GM21528 (cell line): ENCODE results near the gene DPP3.
"Not testable (repeated sequence)": the region's sequence is repeated elsewhere in the genome, so short reads cannot be mapped to it uniquely, and the experiment has no call there.

ENCODE experiments used
- ATAC-seq: cut with Tn5 transposase; IDR thresholded peaks from one replicate; pipeline ENCODE4 v1.9.1; 2021; ENCODE audit warnings: mild to moderate bottlenecking, moderate library complexity; ENCODE audit not compliant: unreplicated experiment, low FRiP score

Gene DPP3

GRCh38 chr11:66480117-66480938 lies at the start of gene DPP3:
Gene DPP3, plus strand, starts transcription at chr11:66480434. Its CDS starts 1,767 bp downstream, at chr11:66482201.
- peak; percentile 74 for ATAC-seq

- not testable (repeated sequence) for ATAC-seq
Observed at GRCh38 chr11:66431287-66431686, 48.9 kb upstream of the DPP3 start.

GRCh38 chr11:66431871-66432329 lies 48.3 kb upstream of the DPP3 start:
- not testable (repeated sequence) for ATAC-seq

GRCh38 chr11:66432597-66432996 lies 47.6 kb upstream of the DPP3 start:
- ATAC-seq = no peak

- ATAC-seq = no peak
Observed at GRCh38 chr11:66437979-66438503, 42.2 kb upstream of the DPP3 start.

- ATAC-seq = peak; percentile 90
Observed at GRCh38 chr11:66438504-66439466, 41.4 kb upstream of the DPP3 start, which contains the start of gene MRPL11. Gene MRPL11, minus strand, starts transcription at chr11:66438848. Its CDS starts 94 bp downstream, at chr11:66438754.

- not testable (repeated sequence) for ATAC-seq
Observed at GRCh38 chr11:66440101-66440939, 39.9 kb upstream of the DPP3 start.

GRCh38 chr11:66440940-66441282 lies 39.3 kb upstream of the DPP3 start:
- ATAC-seq = not testable (repeated sequence)

GRCh38 chr11:66443602-66444001 lies 36.6 kb upstream of the DPP3 start:
- ATAC-seq = no peak

GRCh38 chr11:66447012-66447411 lies 33.2 kb upstream of the DPP3 start:
- ATAC-seq = no peak

- no peak for ATAC-seq
Observed at GRCh38 chr11:66448523-66448922, 31.7 kb upstream of the DPP3 start.

GRCh38 chr11:66450560-66450959 lies 29.7 kb upstream of the DPP3 start:
- no peak for ATAC-seq

GRCh38 chr11:66451663-66452062 lies 28.6 kb upstream of the DPP3 start:
- ATAC-seq = no peak

- no peak for ATAC-seq
Observed at GRCh38 chr11:66454247-66454646, 26.0 kb upstream of the DPP3 start.

- ATAC-seq = no peak
Observed at GRCh38 chr11:66454828-66455227, 25.4 kb upstream of the DPP3 start.

GRCh38 chr11:66457826-66458225 lies 22.4 kb upstream of the DPP3 start:
- ATAC-seq = no peak

GRCh38 chr11:66459138-66459778 lies 21.0 kb upstream of the DPP3 start:
- ATAC-seq = no peak

GRCh38 chr11:66462010-66462409 lies 18.2 kb upstream of the DPP3 start:
- no peak for ATAC-seq

- no peak for ATAC-seq
Observed at GRCh38 chr11:66462911-66463310, 17.3 kb upstream of the DPP3 start.
